Tibial nerve (tissue), 4 donors: ENCODE measurements around the gene ARF3. TPM values are rescaled to one million over a fixed set of nuclear protein-coding genes. Genes with fewer than 3 reads are reported as not detected.

ENCODE experiments used
- DNase-seq, 2 donors: peaks; one replicate each; pipeline ENCODE4 v3.0.0-alpha.2; 2019; ENCODE audit warnings: low spot score in 2 of 2
- H3K27ac ChIP-seq, 4 donors: fragments of 200-600 bp; sonication (generic) in 3 of 4; one replicate each; pipeline ENCODE4 v1.5.1; 2017 to 2019; ENCODE audit warnings: mild to moderate bottlenecking in 1 of 4
- H3K27me3 ChIP-seq, 2 donors: fragments of 200-600 bp; sonication (generic) in 1 of 2; one replicate each; pipeline versions ENCODE4 v1.5.1 to v1.6.0; 2017 to 2019
- H3K36me3 ChIP-seq, 3 donors: fragments of 200-600 bp; sonication (generic); one replicate each; pipeline ENCODE4 v1.5.1; 2018 to 2019
- H3K4me1 ChIP-seq, 4 donors: fragments of 200-600 bp; sonication (generic) in 3 of 4; one replicate each; pipeline ENCODE4 v1.5.1; 2017 to 2019
- H3K4me3 ChIP-seq, 4 donors: fragments of 200-600 bp; sonication (generic) in 3 of 4; one replicate each; pipeline ENCODE4 v1.5.1; 2017 to 2019; ENCODE audit warnings: mild to moderate bottlenecking in 1 of 4, moderate library complexity in 1 of 4
- H3K9me3 ChIP-seq, 4 donors: fragments of 200-600 bp; sonication (generic) in 3 of 4; one replicate each; pipeline ENCODE4 v1.5.1; 2017 to 2019
- CTCF ChIP-seq, 5 experiments: fragments of 200-600 bp in 3 of 5; fragments of 450-650 bp in 2 of 5; sonication (generic) in 3 of 5; IDR thresholded peaks; one replicate each; pipeline ENCODE4 v1.5.1; 2016 to 2019; ENCODE audit warnings: antibody characterized with exemption in 5 of 5, mild to moderate bottlenecking in 3 of 5, moderate library complexity in 2 of 5
- EP300 ChIP-seq, 2 donors: sonication (generic); formaldehyde crosslinking; IDR thresholded peaks; one replicate each; pipeline ENCODE4 v1.6.1; 2017; ENCODE audit warnings: antibody characterized with exemption in 2 of 2, mild to moderate bottlenecking in 1 of 2
- POLR2A ChIP-seq, 2 donors: fragments of 450-650 bp; IDR thresholded peaks; one replicate each; pipeline ENCODE4 v1.6.1; 2017; ENCODE audit warnings: antibody characterized with exemption in 2 of 2, mild to moderate bottlenecking in 2 of 2, moderate library complexity in 2 of 2
- WGBS, 2 donors: methylation state at CpG; one replicate each; pipeline ENCODE4 v1.1.5; 2018; 5-methylcytosine and 5-hydroxymethylcytosine counted together
- total RNA-seq, 4 donors: library from RNA; depleted of rRNA; stranded (reverse); fragments of >200 nt; gene quantifications; one replicate each; pipeline ENCODE4 v1.1.0, GENCODE V29; 2016

ARF3 gene
- total RNA-seq, 4 donors from 2014 or later = 45.3 to 55.2 (median 49.3) TPM

- peak overlapping the region; percentile 18 to 58 (median 34) for H3K4me3 ChIP-seq
- H3K27me3 ChIP-seq = peaks cover 0 to 89% of the 10 kb centered on the region in 2 donors
- H3K27ac ChIP-seq = no peak overlapping the region
- peaks cover 0 to 27% (median 0%) of the 10 kb centered on the region in 3 donors for H3K36me3 ChIP-seq
- no peaks in the 10 kb centered on the region for H3K9me3 ChIP-seq
- 4 to 6% methylated on average over 28 to 33 of the region's 57 CpGs for WGBS, 2 donors
- TF ChIP-seq CTCF (IDR thresholded peaks at IDR 0.05) = no peak
- TF ChIP-seq EP300 (IDR thresholded peaks at IDR 0.05) = no peak
- no peak for TF ChIP-seq POLR2A (IDR thresholded peaks at IDR 0.05)
- H3K4me1 ChIP-seq = peaks cover 0 to 58% (median 35%) of the 10 kb centered on the region in 4 donors
- DNase-seq = no peak
Measured at GRCh38 chr12:48997719-48998496, 40.6 kb upstream of the ARF3 start.

- no peaks in the 10 kb centered on the region for H3K9me3 ChIP-seq
- TF ChIP-seq EP300 (IDR thresholded peaks at IDR 0.05) = no peak
- peak; percentile 63 to 78 (median 68) for TF ChIP-seq CTCF (IDR thresholded peaks at IDR 0.05)
- peak overlapping the region; percentile 8 to 58 (median 42) for H3K4me3 ChIP-seq
- peak overlapping the region in 1 of 4 donors; percentile 22 for H3K27ac ChIP-seq
- H3K36me3 ChIP-seq = peaks cover 0 to 18% (median 0%) of the 10 kb centered on the region in 3 donors
- peaks cover 0 to 89% of the 10 kb centered on the region in 2 donors for H3K27me3 ChIP-seq
- peaks cover 0 to 58% (median 35%) of the 10 kb centered on the region in 4 donors for H3K4me1 ChIP-seq
- peak; percentile 59 to 77 for DNase-seq
- 10 to 16% methylated on average over 27 to 71 of the region's 71 CpGs for WGBS, 2 donors
Measured at GRCh38 chr12:48996794-48997718, 39.8 kb upstream of the ARF3 start.

GRCh38 chr12:48995086-48995879 is 38.0 kb upstream of the ARF3 start:
- WGBS, 2 donors = 7 to 10% methylated on average over 31 to 32 of the region's 32 CpGs
- H3K4me3 ChIP-seq = peak overlapping the region in 2 of 4 donors; percentile 15 to 33
- no peaks in the 10 kb centered on the region for H3K9me3 ChIP-seq
- peaks cover 0 to 56% (median 35%) of the 10 kb centered on the region in 4 donors for H3K4me1 ChIP-seq
- peaks cover 0 to under 1% (median 0%) of the 10 kb centered on the region in 3 donors for H3K36me3 ChIP-seq
- TF ChIP-seq EP300 (IDR thresholded peaks at IDR 0.05) (no peak), CTCF (IDR thresholded peaks at IDR 0.05) (peak; percentile 78 to 87 (median 82))
- no peak overlapping the region for H3K27ac ChIP-seq
- DNase-seq = peak; percentile 65 to 74
- peaks cover 0 to 85% of the 10 kb centered on the region in 2 donors for H3K27me3 ChIP-seq

GRCh38 chr12:48994224-48995085 is 37.2 kb upstream of the ARF3 start:
- no peaks in the 10 kb centered on the region for H3K9me3 ChIP-seq
- no peak overlapping the region for H3K27ac ChIP-seq
- no peak for DNase-seq
- no peak overlapping the region for H3K4me3 ChIP-seq
- WGBS, 2 donors = 22 to 23% methylated on average over 29 to 32 of the region's 32 CpGs
- H3K4me1 ChIP-seq = peaks cover 0 to 48% (median 28%) of the 10 kb centered on the region in 4 donors
- TF ChIP-seq CTCF (IDR thresholded peaks at IDR 0.05) (no peak), POLR2A (IDR thresholded peaks at IDR 0.05) (no peak), EP300 (IDR thresholded peaks at IDR 0.05) (no peak)
- H3K36me3 ChIP-seq = no peaks in the 10 kb centered on the region
- H3K27me3 ChIP-seq = peaks cover 0 to 85% of the 10 kb centered on the region in 2 donors
